HepG2 (cell line): ENCODE results near the gene NDRG2. TPM values are rescaled to one million over a fixed set of nuclear protein-coding genes. Genes with fewer than 3 reads are reported as not detected.

Experiments
- HNF4G ChIP-seq, 2 experiments: sonication (generic) in 1 of 2; formaldehyde crosslinking in 1 of 2; IDR thresholded peaks; 2 replicates each; pipeline versions ENCODE4 v1.4.0 to v1.6.1; 2011 to 2020; ENCODE audit warnings: borderline replicate concordance in 2 of 2, low read depth in 2 of 2, mild to moderate bottlenecking in 2 of 2, low read length in 1 of 2, missing genetic modification reagents in 1 of 2, moderate library complexity in 1 of 2
- LCORL ChIP-seq, 2 experiments: fragments of 450-650 bp in 1 of 2; sonication (generic) in 1 of 2; formaldehyde crosslinking in 1 of 2; IDR thresholded peaks; 2 replicates each; pipeline versions ENCODE4 v1.5.0 to v1.6.1; 2017 to 2020; ENCODE audit warnings: antibody characterized with exemption in 1 of 2, missing genetic modification reagents in 1 of 2
- POLR2AphosphoS5 ChIP-seq: IDR thresholded peaks from 2 replicates; pipeline ENCODE4 v1.6.1; 2012; ENCODE audit warnings: low read depth, low read length
- TEAD3 ChIP-seq: optimal IDR thresholded peaks from 2 replicates; pipeline ENCODE3; 2016; ENCODE audit warnings: borderline replicate concordance
- ZNF24 ChIP-seq: fragments of 450-650 bp; IDR thresholded peaks from 2 replicates; pipeline ENCODE4 v1.6.1; 2017; ENCODE audit warnings: antibody characterized with exemption, mild to moderate bottlenecking
- ZNF292 ChIP-seq: sonication (generic); formaldehyde crosslinking; IDR thresholded peaks from 2 replicates; pipeline ENCODE4 v1.8.1; 2022; ENCODE audit warnings: mild to moderate bottlenecking, low read depth, missing genetic modification reagents, borderline replicate concordance
- ZNF589 ChIP-seq: sonication (generic); formaldehyde crosslinking; conservative IDR thresholded peaks from 2 replicates; pipeline ENCODE4 v1.8.0; 2022; ENCODE audit warnings: mild to moderate bottlenecking, moderate library complexity, missing genetic modification reagents
- ZNF780A ChIP-seq: sonication (generic); formaldehyde crosslinking; IDR thresholded peaks from 2 replicates; pipeline ENCODE4 v1.8.0; 2022; ENCODE audit warnings: mild to moderate bottlenecking, missing genetic modification reagents, moderate library complexity
- polyA plus RNA-seq, 8 experiments: library from polyadenylated mRNA; depleted of rRNA in 3 of 8; stranded (reverse) in 7 of 8; unstranded in 1 of 8; fragments of >200 nt; fragmentation: Illumina TruSeq in 4 of 8; extraction: Trizol in 4 of 8; gene quantifications; 2 replicates each; pipeline versions ENCODE4 v1.2.1 to v1.2.3, GENCODE V29; 2011 to 2016; ENCODE audit warnings: low read depth in 4 of 8, missing spikeins in 1 of 8, mixed read lengths in 1 of 8; ENCODE audit not compliant: insufficient read depth in 1 of 8
- total RNA-seq, 5 experiments: library from RNA; depleted of rRNA; stranded (reverse); fragments of >200 nt; fragmentation: Illumina TruSeq; extraction: Trizol; gene quantifications; 2 replicates each; pipeline ENCODE4 v1.2.3, GENCODE V29; 2016; ENCODE audit warnings: low read depth in 1 of 5
- TF ChIP-seq, protein P1 (sequence below): sonication (generic); formaldehyde crosslinking; IDR thresholded peaks from one replicate; pipeline ENCODE4 v1.5.1; 2020; ENCODE audit warnings: mild to moderate bottlenecking, missing genetic modification reagents; ENCODE audit errors: not compliant biosample characterization
- TF ChIP-seq, protein P2 (sequence below): sonication (generic); formaldehyde crosslinking; conservative IDR thresholded peaks from 2 replicates; pipeline ENCODE4 v1.4.0; 2020; ENCODE audit warnings: missing genetic modification reagents
- TF ChIP-seq, protein P3 (sequence below): sonication (generic); formaldehyde crosslinking; conservative IDR thresholded peaks from 2 replicates; pipeline ENCODE4 v1.4.0; 2020; ENCODE audit warnings: mild to moderate bottlenecking, missing genetic modification reagents, moderate library complexity
- TF ChIP-seq, protein P4 (sequence below): sonication (generic); formaldehyde crosslinking; IDR thresholded peaks from 2 replicates; pipeline ENCODE4 v1.5.1; 2020; ENCODE audit warnings: missing genetic modification reagents, mild to moderate bottlenecking, borderline replicate concordance

The NDRG2 gene
- total and polyA plus RNA-seq, 2 of the 13 experiments (the other 11 are each of a cell fraction or from before 2014, with no cell fraction given): 27.2 to 189 TPM

DNA sequence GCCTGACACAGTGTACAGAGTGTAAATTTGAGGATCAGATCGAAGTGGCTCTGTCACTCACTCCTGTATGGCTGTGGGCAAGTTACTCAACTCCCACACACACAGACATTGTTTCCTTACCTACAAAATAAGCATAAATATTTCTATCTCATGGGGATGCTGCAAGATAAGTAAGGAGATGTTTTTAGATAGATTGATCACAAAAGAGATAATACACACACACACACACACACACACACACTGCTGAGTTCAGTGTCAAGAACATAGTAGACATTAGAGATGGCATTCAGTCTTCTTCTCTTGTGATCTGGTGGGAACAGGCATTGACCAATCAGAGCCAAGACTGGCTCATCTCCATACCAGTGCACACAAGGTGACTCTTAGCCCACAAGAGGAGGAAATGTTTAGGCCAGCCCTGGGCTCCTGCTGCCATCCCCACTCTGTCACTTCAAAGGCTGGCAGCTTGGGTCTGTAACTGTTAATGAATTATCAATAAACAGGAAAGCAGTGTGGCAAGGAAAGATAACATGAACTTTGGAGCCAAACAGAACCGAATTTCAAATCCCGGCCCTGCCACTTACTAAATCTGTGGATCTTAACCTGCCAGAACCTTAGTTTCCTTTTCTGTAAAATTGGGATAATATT is 29.4 kb upstream of the NDRG2 start (continued):
- TF ChIP-seq, protein P1, sequence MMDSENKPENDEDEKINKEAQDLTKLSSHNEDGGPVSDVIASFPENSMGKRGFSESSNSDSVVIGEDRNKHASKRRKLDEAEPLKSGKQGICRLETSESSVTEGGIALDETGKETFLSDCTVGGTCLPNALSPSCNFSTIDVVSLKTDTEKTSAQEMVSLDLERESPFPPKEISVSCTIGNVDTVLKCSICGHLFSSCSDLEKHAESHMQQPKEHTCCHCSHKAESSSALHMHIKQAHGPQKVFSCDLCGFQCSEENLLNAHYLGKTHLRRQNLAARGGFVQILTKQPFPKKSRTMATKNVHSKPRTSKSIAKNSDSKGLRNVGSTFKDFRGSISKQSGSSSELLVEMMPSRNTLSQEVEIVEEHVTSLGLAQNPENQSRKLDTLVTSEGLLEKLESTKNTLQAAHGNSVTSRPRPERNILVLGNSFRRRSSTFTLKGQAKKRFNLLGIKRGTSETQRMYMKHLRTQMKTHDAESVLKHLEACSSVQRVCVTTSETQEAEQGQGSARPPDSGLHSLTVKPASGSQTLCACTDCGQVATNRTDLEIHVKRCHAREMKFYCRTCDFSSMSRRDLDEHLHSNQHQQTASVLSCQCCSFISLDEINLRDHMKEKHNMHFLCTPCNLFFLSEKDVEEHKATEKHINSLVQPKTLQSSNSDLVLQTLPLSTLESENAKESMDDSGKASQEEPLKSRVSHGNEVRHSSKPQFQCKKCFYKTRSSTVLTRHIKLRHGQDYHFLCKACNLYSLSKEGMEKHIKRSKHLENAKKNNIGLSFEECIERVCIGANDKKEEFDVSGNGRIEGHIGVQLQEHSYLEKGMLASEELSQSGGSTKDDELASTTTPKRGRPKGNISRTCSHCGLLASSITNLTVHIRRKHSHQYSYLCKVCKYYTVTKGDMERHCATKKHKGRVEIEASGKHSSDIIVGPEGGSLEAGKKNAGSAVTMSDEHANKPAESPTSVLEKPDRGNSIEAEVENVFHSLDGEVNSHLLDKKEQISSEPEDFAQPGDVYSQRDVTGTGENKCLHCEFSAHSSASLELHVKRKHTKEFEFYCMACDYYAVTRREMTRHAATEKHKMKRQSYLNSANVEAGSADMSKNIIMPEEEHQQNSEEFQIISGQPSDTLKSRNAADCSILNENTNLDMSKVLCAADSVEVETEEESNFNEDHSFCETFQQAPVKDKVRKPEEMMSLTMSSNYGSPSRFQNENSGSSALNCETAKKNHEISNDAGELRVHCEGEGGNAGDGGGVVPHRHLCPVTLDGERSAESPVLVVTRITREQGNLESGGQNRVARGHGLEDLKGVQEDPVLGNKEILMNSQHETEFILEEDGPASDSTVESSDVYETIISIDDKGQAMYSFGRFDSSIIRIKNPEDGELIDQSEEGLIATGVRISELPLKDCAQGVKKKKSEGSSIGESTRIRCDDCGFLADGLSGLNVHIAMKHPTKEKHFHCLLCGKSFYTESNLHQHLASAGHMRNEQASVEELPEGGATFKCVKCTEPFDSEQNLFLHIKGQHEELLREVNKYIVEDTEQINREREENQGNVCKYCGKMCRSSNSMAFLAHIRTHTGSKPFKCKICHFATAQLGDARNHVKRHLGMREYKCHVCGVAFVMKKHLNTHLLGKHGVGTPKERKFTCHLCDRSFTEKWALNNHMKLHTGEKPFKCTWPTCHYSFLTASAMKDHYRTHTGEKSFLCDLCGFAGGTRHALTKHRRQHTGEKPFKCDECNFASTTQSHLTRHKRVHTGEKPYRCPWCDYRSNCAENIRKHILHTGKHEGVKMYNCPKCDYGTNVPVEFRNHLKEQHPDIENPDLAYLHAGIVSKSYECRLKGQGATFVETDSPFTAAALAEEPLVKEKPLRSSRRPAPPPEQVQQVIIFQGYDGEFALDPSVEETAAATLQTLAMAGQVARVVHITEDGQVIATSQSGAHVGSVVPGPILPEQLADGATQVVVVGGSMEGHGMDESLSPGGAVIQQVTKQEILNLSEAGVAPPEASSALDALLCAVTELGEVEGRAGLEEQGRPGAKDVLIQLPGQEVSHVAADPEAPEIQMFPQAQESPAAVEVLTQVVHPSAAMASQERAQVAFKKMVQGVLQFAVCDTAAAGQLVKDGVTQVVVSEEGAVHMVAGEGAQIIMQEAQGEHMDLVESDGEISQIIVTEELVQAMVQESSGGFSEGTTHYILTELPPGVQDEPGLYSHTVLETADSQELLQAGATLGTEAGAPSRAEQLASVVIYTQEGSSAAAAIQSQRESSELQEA: no peak
- peak; percentile 77; the same call in 1 of the 2 replicates for TF ChIP-seq ZNF589 (CRISPR knock-in tag)
- peak; percentile 64; the same call in 1 of the 2 replicates for TF ChIP-seq POLR2AphosphoS5
- TF ChIP-seq, protein P2, sequence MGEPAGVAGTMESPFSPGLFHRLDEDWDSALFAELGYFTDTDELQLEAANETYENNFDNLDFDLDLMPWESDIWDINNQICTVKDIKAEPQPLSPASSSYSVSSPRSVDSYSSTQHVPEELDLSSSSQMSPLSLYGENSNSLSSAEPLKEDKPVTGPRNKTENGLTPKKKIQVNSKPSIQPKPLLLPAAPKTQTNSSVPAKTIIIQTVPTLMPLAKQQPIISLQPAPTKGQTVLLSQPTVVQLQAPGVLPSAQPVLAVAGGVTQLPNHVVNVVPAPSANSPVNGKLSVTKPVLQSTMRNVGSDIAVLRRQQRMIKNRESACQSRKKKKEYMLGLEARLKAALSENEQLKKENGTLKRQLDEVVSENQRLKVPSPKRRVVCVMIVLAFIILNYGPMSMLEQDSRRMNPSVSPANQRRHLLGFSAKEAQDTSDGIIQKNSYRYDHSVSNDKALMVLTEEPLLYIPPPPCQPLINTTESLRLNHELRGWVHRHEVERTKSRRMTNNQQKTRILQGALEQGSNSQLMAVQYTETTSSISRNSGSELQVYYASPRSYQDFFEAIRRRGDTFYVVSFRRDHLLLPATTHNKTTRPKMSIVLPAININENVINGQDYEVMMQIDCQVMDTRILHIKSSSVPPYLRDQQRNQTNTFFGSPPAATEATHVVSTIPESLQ (CRISPR knock-in tag): no peak
- TF ChIP-seq, protein P3, sequence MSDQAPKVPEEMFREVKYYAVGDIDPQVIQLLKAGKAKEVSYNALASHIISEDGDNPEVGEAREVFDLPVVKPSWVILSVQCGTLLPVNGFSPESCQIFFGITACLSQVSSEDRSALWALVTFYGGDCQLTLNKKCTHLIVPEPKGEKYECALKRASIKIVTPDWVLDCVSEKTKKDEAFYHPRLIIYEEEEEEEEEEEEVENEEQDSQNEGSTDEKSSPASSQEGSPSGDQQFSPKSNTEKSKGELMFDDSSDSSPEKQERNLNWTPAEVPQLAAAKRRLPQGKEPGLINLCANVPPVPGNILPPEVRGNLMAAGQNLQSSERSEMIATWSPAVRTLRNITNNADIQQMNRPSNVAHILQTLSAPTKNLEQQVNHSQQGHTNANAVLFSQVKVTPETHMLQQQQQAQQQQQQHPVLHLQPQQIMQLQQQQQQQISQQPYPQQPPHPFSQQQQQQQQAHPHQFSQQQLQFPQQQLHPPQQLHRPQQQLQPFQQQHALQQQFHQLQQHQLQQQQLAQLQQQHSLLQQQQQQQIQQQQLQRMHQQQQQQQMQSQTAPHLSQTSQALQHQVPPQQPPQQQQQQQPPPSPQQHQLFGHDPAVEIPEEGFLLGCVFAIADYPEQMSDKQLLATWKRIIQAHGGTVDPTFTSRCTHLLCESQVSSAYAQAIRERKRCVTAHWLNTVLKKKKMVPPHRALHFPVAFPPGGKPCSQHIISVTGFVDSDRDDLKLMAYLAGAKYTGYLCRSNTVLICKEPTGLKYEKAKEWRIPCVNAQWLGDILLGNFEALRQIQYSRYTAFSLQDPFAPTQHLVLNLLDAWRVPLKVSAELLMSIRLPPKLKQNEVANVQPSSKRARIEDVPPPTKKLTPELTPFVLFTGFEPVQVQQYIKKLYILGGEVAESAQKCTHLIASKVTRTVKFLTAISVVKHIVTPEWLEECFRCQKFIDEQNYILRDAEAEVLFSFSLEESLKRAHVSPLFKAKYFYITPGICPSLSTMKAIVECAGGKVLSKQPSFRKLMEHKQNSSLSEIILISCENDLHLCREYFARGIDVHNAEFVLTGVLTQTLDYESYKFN (CRISPR knock-in tag): peak; percentile 100
- TF ChIP-seq ZNF292 (CRISPR knock-in tag): peak; percentile 76; the same call in 1 of the 2 replicates
- TF ChIP-seq, protein P4, sequence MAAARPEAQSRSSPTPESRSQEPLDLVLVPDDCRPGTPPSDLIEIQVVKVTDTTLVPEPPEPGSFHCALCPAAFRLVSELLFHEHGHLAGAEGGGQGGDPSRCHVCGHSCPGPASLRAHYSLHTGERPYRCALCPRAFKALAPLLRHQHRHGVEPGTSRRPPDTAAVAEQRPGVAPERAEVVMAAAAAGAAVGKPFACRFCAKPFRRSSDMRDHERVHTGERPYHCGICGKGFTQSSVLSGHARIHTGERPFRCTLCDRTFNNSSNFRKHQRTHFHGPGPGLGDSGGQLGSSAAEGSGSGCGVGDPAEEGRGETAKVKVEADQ (CRISPR knock-in tag): peak; percentile 71; the same call in 1 of the 2 replicates
- peak; percentile 83 for TF ChIP-seq TEAD3 (CRISPR knock-in tag)
- TF ChIP-seq ZNF24: no peak
- no peak for TF ChIP-seq ZNF780A (CRISPR knock-in tag)
- TF ChIP-seq LCORL (IDR thresholded peaks at IDR 0.05): peak; percentile 81
- TF ChIP-seq LCORL (CRISPR knock-in tag; IDR thresholded peaks at IDR 0.05): peak; percentile 96
- TF ChIP-seq HNF4G (IDR thresholded peaks at IDR 0.05; ENCODE audit: borderline replicate concordance, low read depth, low read length): peak; percentile 97
- TF ChIP-seq HNF4G (CRISPR knock-in tag; IDR thresholded peaks at IDR 0.05; ENCODE audit: borderline replicate concordance, low read depth): peak; percentile 89; the same call in 1 of the 2 replicates
